HG02852 (cell line): Measurements from ENCODE around the gene PLPP3.

Experiments used
- ATAC-seq: cut with Tn5 transposase; IDR thresholded peaks from one replicate; pipeline ENCODE4 v1.9.1; 2021; ENCODE audit warnings: mild to moderate bottlenecking, moderate library complexity; ENCODE audit not compliant: unreplicated experiment

PLPP3 gene

DNA sequence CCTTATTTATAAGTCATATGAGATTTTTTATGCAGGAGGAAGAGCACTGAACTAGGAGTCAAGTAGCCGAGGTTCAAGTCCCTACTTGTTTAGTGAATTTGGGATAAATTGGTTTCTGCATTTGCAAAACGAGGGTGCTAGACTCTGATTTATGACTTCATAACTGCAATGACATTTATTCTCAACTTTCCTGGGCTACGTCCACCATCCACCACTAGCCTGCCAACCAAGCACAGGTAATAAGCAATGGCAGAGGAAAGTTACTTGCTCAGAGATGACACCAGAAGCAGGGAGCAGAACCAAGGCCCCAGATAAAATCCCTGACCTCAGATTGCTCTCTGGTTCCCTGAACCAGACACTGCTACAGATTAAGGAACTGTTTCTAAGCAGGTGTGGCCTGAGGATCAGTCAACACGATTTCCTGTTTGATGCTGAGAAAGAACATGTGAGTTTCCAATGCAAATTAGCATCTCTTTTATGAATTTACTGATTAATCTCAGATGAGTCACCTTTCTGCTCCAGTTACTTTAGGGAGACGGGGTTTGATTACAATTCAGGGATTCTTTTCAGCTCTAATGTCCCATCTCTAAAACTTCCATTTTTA is 52.7 kb downstream of the PLPP3 start:
- ATAC-seq = peak; percentile 70

DNA sequence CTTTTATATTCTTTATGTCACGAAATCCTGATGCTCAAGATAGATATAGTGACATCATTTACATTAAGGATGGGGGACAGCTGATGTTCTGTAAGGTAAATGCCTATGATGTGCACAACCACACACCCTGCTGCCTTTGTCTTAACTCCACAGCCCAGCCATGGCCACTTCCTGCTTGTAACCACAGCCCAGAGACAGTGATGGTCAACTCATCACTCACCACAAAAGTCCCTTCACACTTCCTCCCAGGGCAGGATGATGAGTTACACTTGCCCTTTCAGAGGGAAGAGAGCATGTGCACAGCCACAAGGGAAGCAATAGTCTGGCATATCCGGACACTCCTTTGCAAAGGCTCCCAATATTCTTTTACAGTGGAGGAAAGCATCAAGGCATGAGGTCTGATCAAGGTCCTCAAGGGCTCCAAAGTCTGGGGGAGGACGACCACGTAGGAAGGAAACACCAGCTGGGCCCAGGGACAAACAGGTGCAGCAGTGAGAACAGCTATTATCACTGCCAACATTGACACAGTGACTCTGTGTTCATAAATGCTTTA is 53.8 kb downstream of the PLPP3 start:
- peak; percentile 84 for ATAC-seq

DNA sequence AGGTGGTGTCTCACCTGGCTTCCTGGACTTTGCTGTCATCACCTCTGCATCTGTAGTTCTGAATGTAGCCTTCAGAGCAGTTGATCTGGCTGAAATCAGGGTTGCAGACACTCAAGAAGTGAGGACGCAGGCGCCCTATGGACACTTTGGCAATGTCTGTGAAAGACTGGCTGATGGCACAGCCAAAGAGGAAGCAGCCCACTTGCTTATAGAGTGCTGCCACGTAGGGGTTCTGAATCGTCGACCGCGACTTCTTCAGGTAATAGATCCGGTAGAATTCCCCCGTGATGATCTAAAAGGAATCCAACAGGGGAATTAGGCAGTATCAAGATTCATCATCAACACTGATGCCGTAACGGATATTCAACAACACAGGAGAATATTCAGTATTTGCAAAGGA is 55.1 kb downstream of the PLPP3 start:
- no peak for ATAC-seq

GRCh38 chr1:56522680-56523079 is 56.7 kb downstream of the PLPP3 start:
- ATAC-seq = no peak

GRCh38 chr1:56520016-56520601 is 59.3 kb downstream of the PLPP3 start:
- no peak for ATAC-seq

DNA sequence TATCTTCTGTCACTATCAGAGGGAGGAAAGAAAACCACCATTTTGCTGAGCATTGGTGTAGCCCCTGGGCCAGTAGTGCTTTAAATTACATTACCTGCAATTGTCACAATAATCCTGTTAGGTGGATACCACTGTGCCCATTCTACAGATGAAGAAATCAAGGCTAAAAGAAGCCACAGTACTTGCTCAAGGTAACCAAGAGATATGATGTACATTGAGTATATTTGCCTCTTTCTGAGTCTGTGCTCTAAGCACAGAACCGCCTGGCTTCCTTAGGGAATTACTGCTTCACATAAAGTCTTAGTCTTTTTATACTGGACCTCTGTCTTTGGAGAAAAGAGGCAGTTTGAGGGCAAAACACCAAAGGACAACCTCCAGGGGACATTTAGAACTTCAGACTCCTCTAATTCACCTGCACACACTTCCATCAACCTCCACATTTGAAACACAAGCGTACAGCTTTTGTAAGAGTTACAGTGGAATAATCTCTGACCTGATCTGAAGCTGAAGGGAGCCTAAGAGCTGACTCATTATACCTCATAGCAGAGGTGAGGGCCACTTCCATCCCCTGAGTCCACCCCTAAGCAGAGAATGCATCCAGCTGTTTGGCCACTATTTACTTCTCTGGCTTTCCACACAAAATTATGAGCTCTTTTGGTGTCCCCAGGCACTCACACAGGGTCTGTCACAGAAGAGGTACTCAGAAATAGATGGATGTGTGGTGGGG is 61.8 kb downstream of the PLPP3 start:
- ATAC-seq = no peak

GRCh38 chr1:56516539-56517252 is 62.7 kb downstream of the PLPP3 start:
- ATAC-seq = peak; percentile 91

- ATAC-seq = peak; percentile 8
Observed at GRCh38 chr1:56515898-56516538, 63.3 kb downstream of the PLPP3 start.

GRCh38 chr1:56512724-56513494 is 66.5 kb downstream of the PLPP3 start:
- ATAC-seq = no peak

- ATAC-seq = no peak
Observed at GRCh38 chr1:56511766-56512165, 67.6 kb downstream of the PLPP3 start.

GRCh38 chr1:56511364-56511763 is 68.0 kb downstream of the PLPP3 start:
- no peak for ATAC-seq

DNA sequence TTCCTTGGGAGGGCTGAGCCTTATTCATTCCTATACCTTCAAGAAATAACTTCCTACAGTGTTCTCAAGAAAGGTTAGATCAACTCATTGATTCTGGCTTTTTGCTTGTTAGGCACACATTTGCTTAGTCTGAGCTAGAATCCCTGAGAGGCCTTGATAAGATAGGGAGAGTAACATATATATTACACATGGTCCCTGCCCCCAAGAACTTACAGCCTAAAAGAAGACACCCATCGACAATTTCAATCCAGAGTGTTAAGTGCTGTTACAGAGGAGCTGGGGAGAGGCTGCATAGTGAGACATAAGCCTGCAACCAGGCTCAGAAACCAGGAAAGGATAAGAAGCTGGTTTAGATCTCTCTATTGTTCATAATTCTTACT is 68.7 kb downstream of the PLPP3 start:
- ATAC-seq = no peak

GRCh38 chr1:56509713-56510641 is 69.4 kb downstream of the PLPP3 start:
- no peak for ATAC-seq

GRCh38 chr1:56508523-56508983 is 70.8 kb downstream of the PLPP3 start:
- ATAC-seq = no peak

DNA sequence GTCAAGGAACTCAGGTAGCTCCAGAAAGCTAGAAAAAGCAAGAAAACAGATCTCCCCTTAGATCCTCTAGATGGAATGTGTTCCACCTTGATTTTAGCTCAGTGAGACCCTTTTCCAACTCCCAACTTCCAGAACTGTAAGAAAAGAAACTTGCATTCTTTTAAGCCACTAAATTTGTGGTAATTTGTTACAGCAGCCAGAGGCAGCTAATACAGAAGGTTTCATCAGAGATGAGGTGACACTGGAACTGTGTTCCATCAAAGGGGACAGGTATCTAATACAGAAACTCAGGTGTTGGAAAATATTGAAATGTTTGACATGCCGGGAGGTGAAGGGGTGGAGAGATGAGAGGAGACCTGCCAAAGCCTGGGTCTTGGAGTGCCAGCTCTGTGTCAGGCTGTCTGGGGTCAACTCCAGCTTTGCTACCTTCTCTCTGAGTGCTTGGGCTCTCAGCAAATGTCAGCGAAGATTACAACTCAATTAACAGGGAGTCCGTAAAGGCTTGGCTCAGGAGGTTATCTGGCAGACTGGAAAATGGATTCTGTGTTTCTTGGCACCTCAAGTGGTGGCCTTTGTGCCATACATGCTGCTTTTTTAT is 71.3 kb downstream of the PLPP3 start:
- no peak for ATAC-seq

- ATAC-seq = no peak
Observed at GRCh38 chr1:56506951-56507491, 72.3 kb downstream of the PLPP3 start.

DNA sequence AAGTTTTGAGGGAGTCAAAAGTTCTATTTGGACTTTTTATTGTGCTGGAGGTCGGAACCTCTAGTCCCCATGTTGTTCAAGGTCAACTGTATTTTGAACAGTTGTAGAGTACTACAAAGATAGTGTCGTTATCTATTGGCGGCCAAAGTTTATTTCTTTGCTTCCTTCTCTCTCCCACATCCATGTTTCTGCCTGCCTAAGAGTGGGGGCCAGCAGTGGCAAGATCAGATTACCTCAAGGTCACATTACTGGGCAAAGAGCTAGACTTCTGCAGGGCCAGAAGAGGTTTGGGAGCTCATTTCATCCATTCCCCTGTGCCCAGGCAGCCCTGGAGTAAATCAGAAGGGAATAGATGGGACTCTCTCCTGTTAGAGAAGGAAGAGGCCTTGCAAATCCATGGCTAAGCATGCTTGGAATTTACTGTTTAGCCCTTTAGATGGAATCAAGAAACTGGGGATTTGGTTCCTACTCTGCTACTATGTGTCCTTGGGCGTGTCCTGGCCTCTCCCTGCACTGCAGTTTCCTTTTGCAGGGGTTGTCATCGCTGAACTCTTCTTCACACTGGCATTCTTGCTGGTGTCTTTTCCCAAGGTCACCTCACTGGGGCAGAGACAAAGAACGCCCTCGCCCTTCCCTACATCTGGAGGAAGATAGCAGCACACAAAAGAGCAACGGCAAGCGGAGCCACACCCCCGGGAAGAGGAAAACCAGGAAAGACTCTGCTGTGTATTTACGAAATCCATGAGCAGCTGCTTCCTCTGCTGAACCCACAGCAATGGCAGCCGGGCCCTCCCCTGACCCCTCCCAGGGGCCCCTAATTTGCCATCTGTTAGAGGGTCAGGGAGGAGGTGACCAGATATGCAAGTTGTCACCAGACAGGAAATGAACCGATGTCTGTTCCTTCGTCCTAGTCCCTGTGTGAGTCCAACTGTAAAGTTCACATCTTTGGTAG is 73.3 kb downstream of the PLPP3 start:
- ATAC-seq = no peak
